Umbilical cord (tissue), 2 donors: ENCODE measurements around the gene MBD3L1. TPM values are rescaled to one million over a fixed set of nuclear protein-coding genes. Genes with fewer than 3 reads are reported as not detected.

Experiments
- DNase-seq: peaks from one replicate; pipeline ENCODE4 v3.0.0-alpha.2; 2015; ENCODE audit warnings: low spot score
- total RNA-seq: library from RNA; depleted of rRNA; stranded (reverse); fragments of >200 nt; gene quantifications from one replicate; pipeline ENCODE4 v1.2.3, GENCODE V29; 2014; ENCODE audit warnings: low replicate concordance; ENCODE audit not compliant: insufficient read depth

MBD3L1 gene
- total RNA-seq, 1 donor from 2014 or later: not detected

DNA sequence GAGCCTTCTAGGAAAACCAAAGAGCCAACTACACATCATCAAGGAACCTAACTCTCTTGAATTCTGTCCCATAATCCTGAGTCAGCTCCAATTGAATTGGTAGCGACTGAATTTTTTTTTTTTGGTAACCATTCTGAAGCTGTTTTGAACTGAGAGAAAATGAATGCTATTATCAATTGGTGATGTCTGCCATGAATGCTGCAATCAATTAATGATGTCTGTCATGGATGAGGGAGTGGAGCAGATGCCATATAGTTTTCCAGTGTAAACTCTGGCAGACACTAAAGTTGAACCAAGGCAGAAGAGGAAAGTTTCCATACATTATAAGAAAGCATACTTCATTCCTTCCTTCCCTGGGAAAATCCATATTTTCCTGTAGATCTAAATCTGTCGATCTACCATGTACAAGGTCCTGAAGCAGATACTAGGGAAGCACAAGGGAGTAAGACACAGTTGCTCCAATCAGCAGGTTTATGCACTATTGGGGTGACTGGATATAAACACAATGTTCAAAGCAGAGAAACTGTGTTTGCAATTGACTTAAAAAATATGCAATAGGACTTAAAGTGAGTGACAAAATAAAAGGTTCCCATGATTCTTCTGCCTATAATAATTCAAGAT lies 48.8 kb downstream of the MBD3L1 start:
- no peak for DNase-seq

DNA sequence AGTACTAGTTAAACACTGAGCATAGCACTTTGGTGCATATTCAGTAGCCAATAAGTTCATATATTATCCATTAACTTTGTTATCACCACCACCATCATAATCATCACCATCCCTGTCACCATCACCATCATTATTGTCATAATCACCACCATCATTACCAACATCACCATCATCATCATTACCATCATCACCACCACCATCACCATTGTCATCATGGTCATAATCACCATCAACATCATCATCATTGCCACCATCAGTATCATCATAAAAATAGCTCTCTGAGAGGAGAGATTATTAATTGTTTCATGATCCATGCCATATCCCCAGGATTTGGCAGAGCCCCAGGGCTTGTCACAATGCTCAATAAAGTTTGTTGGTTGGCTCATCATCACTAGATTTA lies 49.3 kb downstream of the MBD3L1 start:
- DNase-seq: no peak

- no peak for DNase-seq
These were observed 52.2 kb downstream of the MBD3L1 start for GRCh38 chr19:8884416-8884815.

- no peak for DNase-seq
These were observed 55.2 kb downstream of the MBD3L1 start for GRCh38 chr19:8887364-8887763.

GRCh38 chr19:8890260-8890659 lies 58.1 kb downstream of the MBD3L1 start:
- DNase-seq: no peak

Other genes with a start within 250 kb of the MBD3L1 start
- 64.8 TPM for gene ADAMTS10, start 221.7 kb upstream of the MBD3L1 start, total RNA-seq
- gene NFILZ, start 201.7 kb upstream of the MBD3L1 start, total RNA-seq: not detected
- gene ACTL9, start 133.6 kb upstream of the MBD3L1 start, total RNA-seq: not detected
- not detected for gene OR2Z1, start 110.7 kb upstream of the MBD3L1 start, total RNA-seq
- 33.2 TPM for gene ZNF558, start 73 bp upstream of the MBD3L1 start, total RNA-seq
- gene MUC16, start 178.0 kb downstream of the MBD3L1 start, total RNA-seq: 2.9 TPM